ENCODE data around the gene HS3ST5.

DNA sequence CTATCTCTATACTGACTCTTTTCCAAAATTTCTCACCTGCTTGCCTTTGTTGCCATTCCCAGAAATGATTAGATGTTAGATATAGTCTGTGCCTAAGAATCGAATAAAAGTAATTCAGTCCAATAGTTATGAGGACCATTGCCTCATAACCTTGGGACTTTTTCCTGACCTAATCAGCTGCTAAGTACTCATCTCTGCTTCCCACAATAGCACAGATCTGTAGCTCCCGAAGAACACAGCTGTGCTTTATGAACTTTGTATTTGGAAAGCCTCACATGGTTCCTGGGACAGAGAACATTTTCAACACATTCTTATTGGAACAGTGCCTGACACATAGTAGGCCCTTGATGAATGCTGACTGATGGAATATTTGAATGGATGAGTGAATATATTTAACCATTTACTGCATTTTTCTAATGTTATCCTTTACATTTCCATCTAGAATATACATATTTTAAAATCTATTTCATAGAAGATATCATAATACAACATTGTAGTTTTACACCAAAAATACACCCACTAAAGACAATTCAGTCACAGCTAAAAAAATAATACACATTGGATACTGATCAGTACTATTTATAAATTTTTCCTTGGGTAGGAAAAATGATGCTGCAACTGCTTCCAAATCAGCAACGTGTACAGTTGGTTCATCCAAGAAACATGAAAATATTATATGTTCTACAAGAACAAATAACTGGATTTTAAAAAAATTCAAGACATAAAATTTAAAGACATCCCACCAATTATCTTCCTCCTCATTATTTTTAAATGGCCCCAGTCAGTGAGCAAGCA is 53.9 kb downstream of the HS3ST5 start:
- TF ChIP-seq, protein P1, sequence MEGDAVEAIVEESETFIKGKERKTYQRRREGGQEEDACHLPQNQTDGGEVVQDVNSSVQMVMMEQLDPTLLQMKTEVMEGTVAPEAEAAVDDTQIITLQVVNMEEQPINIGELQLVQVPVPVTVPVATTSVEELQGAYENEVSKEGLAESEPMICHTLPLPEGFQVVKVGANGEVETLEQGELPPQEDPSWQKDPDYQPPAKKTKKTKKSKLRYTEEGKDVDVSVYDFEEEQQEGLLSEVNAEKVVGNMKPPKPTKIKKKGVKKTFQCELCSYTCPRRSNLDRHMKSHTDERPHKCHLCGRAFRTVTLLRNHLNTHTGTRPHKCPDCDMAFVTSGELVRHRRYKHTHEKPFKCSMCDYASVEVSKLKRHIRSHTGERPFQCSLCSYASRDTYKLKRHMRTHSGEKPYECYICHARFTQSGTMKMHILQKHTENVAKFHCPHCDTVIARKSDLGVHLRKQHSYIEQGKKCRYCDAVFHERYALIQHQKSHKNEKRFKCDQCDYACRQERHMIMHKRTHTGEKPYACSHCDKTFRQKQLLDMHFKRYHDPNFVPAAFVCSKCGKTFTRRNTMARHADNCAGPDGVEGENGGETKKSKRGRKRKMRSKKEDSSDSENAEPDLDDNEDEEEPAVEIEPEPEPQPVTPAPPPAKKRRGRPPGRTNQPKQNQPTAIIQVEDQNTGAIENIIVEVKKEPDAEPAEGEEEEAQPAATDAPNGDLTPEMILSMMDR (IDR thresholded peaks at IDR 0.05), result no peak
- TF ChIP-seq POLR2A (IDR thresholded peaks at IDR 0.05), result no peak
